ENCODE measurements around the gene CEP112. TPM values are rescaled to one million over a fixed set of nuclear protein-coding genes. Genes with fewer than 3 reads are reported as not detected.

The CEP112 gene
- total and polyA plus RNA-seq, 2 of the 8 experiments (the other 6 are each of a cell fraction or from before 2014, with no cell fraction given): 0.62 to 3.1 TPM

DNA sequence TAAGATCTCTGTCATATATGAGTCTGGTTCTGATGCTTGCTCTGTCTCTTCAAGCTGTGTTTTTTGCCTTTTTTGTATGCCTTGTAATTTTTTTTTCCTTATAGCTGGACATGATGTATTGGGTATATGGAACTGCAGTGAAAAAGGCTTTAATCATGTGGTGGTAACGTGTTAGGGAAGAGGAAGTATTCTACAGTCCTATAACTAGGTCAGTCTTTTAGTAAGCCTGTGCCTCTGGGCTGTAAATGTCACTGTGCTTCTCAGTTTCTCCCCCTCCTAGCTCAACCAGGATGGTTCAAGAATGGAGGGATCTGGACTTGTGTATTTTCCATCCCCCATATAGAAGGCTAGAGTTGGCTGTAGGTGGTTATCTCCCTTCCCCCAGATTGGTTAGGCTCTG is 428.1 kb downstream of the CEP112 start:
- Histone ChIP-seq H3K14ac (ENCODE audit: insufficient read length) (no peak overlapping the region), H3K9me3 (ENCODE audit: insufficient read depth in 2 of 2, low read depth in 1 of 2, low read length in 1 of 2) (no peaks in the 10 kb centered on the region), H4K8ac (ENCODE audit: extremely low read depth, insufficient read depth, low read length) (no peak overlapping the region), H4K91ac (replicated peaks; ENCODE audit: insufficient read length, low read length) (no peak overlapping the region), H2BK15ac (ENCODE audit: low read length) (no peak overlapping the region), H3K4me3 (ENCODE audit: extremely low read depth in 1 of 4, insufficient read depth in 2 of 4, low read depth in 3 of 4, low read length in 4 of 4) (no peak overlapping the region), H2AFZ (ENCODE audit: low read length) (no peak overlapping the region), H3K4ac (replicated peaks; ENCODE audit: insufficient read length, low read depth, low read length) (no peak overlapping the region), H2BK12ac (ENCODE audit: low read depth, low read length) (no peak overlapping the region), H3K79me1 (ENCODE audit: low read depth, low read length) (no peaks in the 10 kb centered on the region), H3K79me2 (ENCODE audit: control insufficient read depth in 1 of 2, insufficient read depth in 2 of 2, low read length in 2 of 2) (no peaks in the 10 kb centered on the region), H2BK20ac (ENCODE audit: low read length) (no peak overlapping the region), H3K23ac (ENCODE audit: insufficient read length) (no peak overlapping the region), H2BK5ac (ENCODE audit: low read depth, low read length) (no peak overlapping the region), H3K4me2 (ENCODE audit: insufficient read depth in 1 of 2, low read depth in 2 of 2, low read length in 2 of 2) (no peak overlapping the region), H4K5ac (ENCODE audit: insufficient read length, low read depth, low read length) (no peak overlapping the region), H3K27me3 (replicated peaks in 1 of 4; ENCODE audit: control insufficient read depth in 3 of 4, extremely low read depth in 1 of 4, insufficient read depth in 3 of 4, low read length in 3 of 4) (no peaks in the 10 kb centered on the region), H2BK120ac (replicated peaks; ENCODE audit: low read depth, low read length) (no peak overlapping the region), H3K56ac (replicated peaks; ENCODE audit: insufficient read length, low read depth, low read length) (no peak overlapping the region), H3K36me3 (ENCODE audit: control insufficient read depth in 2 of 4, insufficient read depth in 4 of 4, low read length in 3 of 4) (no peaks in the 10 kb centered on the region), H3K23me2 (ENCODE audit: low read depth, low read length) (no peaks in the 10 kb centered on the region; the same call in 1 of the 2 replicates), H3K18ac (ENCODE audit: extremely low read depth, low read length) (no peak overlapping the region), H4K20me1 (replicated peaks in 1 of 2; ENCODE audit: control insufficient read depth in 1 of 2, insufficient read depth in 2 of 2, low read length in 2 of 2) (no peaks in the 10 kb centered on the region), H2AK5ac (ENCODE audit: low read depth, low read length) (no peak overlapping the region), H3K4me1 (replicated peaks in 1 of 4; ENCODE audit: control insufficient read depth in 3 of 4, insufficient read depth in 4 of 4, low read length in 3 of 4) (no peaks in the 10 kb centered on the region), H3K9ac (replicated peaks in 1 of 4; ENCODE audit: extremely low read depth in 1 of 4, low read depth in 3 of 4, low read length in 3 of 4) (no peak overlapping the region), H3K27ac (ENCODE audit: low read depth, low read length) (no peak overlapping the region)
- FAIRE-seq (peak; percentile 57), DNase-seq (ENCODE audit: low read depth in 1 of 2, low spot score in 2 of 2) (no peak)
- 85% methylated on average over 1 of the region's 1 CpG; no CpG with 5 or more reads in 1 of the 2 experiments for WGBS, 2 experiments (ENCODE audit: extremely low coverage in 1 of 2, insufficient coverage in 1 of 2, insufficient read length in 1 of 2, insufficient replicate concordance in 2 of 2, low coverage in 1 of 2, low lambda C conversion rate in 2 of 2, missing lambda C conversion rate in 1 of 2)
- POLR2A ChIA-PET (ENCODE audit: partially characterized antibody): interaction anchor here (0.6 to 0.9 kb wide), 2 partner anchors 10 to 263 kb away, joined by 3 read pairs; no protein-coding TSS in a partner anchor
- CTCF ChIA-PET (ENCODE audit: partially characterized antibody): interaction anchor here (0.6 kb wide), 1 partner anchor 8 kb away, joined by 3 read pairs; no protein-coding TSS in a partner anchor
- TF ChIP-seq EZH2 (IDR thresholded peaks at IDR 0.05; ENCODE audit: low read depth, low read length, severe bottlenecking) (no peak), NRF1 (IDR thresholded peaks at IDR 0.05; ENCODE audit: low read depth, low read length) (no peak), ZNF274 (IDR thresholded peaks at IDR 0.05; ENCODE audit: borderline replicate concordance, extremely low read depth, low read length) (no peak), TAF1 (IDR thresholded peaks at IDR 0.05; ENCODE audit: low read depth, low read length) (no peak), SRF (IDR thresholded peaks at IDR 0.05; ENCODE audit: low read depth, low read length) (no peak), TBP (IDR thresholded peaks at IDR 0.05; ENCODE audit: low read depth, low read length) (no peak), FOSL1 (IDR thresholded peaks at IDR 0.05; ENCODE audit: insufficient read depth, low read depth, low read length) (no peak), SUZ12 (IDR thresholded peaks at IDR 0.05; ENCODE audit: low read length) (no peak), BCL11A (IDR thresholded peaks at IDR 0.05; ENCODE audit: low read depth in 2 of 2, low read length in 2 of 2) (no peak), EGR1 (IDR thresholded peaks at IDR 0.05; ENCODE audit: borderline replicate concordance, low read depth, low read length) (no peak), HDAC6 (IDR thresholded peaks at IDR 0.05; ENCODE audit: low read depth, low read length) (no peak), JUN (IDR thresholded peaks at IDR 0.05; ENCODE audit: low read depth, low read length) (no peak), POU5F1 (IDR thresholded peaks at IDR 0.05; ENCODE audit: low read depth, low read length) (no peak)
- TF ChIP-seq, protein P1, sequence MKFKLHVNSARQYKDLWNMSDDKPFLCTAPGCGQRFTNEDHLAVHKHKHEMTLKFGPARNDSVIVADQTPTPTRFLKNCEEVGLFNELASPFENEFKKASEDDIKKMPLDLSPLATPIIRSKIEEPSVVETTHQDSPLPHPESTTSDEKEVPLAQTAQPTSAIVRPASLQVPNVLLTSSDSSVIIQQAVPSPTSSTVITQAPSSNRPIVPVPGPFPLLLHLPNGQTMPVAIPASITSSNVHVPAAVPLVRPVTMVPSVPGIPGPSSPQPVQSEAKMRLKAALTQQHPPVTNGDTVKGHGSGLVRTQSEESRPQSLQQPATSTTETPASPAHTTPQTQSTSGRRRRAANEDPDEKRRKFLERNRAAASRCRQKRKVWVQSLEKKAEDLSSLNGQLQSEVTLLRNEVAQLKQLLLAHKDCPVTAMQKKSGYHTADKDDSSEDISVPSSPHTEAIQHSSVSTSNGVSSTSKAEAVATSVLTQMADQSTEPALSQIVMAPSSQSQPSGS (IDR thresholded peaks at IDR 0.05; ENCODE audit: low read length): no peak

All from H1 (cell line).